Hematopoietic multipotent progenitor cell treated with erythropoietin and hydrocortisone succinate and interleukin-3 and kit ligand, for 17 days (in vitro differentiated cells): ENCODE data around the gene WDR77.

ENCODE experiments used
- DNase-seq: peaks from one replicate; pipeline ENCODE4 v3.0.0-alpha.2; 2015; ENCODE audit warnings: low spot score

Gene WDR77

DNA sequence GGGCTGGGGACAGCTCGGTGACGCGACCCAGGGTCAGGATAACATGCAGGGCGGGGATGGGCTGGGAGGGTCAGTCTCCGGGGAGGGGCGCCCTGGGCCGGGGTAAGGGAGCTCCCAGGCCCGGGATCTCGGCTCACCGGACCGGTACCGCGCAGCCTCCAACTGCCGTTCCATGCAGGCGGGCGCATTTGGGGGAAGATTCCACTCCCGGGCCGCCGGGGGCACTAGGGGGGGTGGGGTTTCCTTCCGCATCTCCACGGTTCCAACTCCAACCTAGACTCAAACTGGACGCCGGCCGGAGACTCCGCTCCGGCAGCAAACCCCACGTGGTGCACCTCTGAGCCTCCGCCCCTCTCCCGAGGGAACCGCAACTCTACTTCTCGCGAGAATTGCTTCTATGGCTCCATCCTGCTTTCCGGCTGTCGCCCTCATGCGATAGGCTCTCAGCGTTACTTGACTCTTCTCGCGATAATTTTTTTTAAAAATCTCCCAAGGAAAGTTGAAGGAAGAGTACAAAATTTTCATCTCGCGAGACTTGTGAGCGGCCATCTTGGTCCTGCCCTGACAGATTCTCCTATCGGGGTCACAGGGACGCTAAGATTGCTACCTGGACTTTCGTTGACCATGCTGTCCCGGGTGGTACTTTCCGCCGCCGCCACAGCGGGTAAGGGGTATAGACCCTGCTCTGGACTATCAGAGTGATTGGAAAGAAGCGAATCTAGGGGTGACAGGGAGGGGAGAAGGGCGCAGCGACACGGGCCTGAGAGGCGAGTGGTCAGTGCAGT is at the start of gene WDR77, which contains the start of gene ATP5PB:
Gene WDR77 (minus strand): TSS at position 339 of the 785 bp plus-strand sequence. CDS start 87 bp downstream, at position 252.
Gene ATP5PB (plus strand): TSS at position 547 of the 785 bp plus-strand sequence. CDS start 78 bp downstream, at position 625.
- DNase-seq, result peak; percentile 99

DNA sequence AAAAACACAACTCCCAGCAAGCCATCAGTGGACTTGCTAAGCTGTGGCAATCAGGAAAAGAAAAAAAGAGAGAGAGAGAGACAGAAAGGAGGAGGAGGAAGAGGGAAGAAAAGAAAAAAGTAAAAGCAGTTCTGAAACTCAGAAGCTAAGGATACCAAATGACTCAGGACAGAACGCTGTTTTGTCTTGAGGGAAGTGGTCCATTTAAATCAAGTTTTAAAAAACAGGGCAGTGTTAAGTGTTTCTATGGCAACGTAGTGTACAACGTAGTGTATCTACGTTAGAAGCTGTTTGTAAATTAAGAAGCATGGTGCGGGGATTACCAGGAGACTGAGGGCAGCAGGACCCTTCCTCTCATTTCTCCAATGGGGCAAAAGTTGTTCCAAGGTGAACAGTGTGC is 48.5 kb upstream of the WDR77 start:
- DNase-seq, result no peak

DNA sequence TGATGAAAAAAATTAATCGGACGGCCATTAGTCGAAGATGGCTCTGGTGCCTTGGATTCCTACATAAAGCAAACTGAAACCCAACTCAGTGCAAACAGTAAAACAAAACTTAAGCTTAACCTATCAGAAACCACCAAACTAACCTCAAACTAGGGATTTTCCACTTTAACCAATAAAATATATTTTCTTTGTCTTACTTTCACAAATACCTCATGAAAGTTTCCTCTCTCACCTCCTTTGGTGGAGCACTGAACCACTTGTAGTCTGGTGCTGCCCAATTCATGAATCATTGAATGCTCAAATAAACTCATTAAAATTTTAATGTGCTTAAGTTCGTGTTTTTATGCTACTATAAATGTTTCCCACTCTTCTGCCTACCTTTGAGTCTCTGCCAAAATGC is 47.3 kb upstream of the WDR77 start:
- DNase-seq, result no peak

DNA sequence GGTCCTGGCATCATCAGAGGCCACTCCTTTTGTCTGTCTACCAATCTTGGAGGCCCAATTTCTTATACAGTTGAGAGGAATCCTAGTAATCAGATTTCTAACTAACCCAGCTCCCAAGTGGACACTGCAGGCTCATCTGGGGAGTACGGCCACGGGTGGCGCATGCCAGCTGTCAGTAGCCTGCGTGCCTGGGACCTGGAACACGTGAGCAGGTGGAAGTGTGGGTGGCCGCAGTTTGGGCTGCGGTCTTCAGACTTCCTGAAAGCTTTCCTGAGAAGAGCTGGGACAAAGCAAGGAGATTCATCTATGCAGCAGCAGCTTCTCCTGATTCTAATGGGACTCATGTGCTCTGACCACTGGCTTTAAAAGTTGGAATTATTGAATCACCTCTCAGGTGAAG is 42.0 kb upstream of the WDR77 start:
- no peak for DNase-seq

DNA sequence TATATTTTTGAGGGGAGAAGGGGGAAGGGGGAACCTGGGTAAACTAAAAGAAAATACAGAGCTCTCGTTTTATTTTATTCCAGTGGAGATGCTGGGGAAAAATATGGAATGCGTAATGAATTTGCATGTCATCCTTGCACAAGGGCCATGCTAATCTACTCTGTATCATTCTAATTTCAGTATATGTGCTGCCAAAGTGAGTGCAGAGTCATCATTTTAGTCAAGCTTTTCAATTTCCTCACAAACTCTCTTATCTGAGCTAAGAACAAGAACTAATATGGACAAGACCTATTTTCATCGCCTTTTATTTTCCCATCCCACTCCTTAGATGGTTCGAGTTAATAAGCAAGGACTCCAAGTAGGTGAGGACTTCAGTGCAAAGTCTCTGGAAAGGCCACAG is 41.2 kb upstream of the WDR77 start:
- DNase-seq, result no peak

DNA sequence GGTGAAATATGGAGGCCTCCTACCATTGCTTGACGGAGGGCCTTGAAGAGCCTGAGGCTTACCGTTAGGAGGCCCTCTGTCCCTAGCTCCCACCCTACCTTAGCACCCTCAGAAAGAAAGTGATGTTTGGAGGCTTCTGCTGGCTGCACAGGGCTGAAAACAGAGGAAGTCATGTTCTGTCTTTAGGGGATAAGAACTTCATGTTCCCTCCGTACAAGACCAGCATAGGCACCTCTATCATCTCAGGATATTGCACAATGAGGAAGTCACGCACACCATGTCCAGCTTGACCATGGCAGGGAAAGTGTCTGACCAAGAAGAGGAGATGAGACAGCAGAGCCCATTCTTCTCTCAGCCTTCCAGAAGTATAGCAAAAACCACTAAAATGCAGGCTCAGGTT is 40.5 kb upstream of the WDR77 start:
- no peak for DNase-seq

DNA sequence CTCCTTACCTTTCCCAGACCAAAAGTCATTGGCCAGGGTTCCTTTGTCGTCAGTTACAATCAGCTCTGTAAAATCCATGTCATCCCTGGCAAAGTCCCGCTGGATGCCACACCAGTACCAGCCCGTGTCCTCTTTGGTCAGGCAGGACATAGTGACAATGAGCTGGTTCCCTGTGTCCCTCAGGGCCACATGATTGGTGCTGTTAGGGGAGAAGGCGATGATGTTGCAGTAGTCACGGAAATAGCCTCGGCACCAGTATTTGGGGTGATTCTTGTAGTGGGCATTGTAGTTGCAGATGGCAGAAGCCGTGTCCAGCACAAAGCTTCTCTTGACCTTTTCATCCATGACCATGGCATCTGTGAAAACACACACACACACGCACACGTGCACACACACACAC is 39.6 kb upstream of the WDR77 start:
- no peak for DNase-seq

DNA sequence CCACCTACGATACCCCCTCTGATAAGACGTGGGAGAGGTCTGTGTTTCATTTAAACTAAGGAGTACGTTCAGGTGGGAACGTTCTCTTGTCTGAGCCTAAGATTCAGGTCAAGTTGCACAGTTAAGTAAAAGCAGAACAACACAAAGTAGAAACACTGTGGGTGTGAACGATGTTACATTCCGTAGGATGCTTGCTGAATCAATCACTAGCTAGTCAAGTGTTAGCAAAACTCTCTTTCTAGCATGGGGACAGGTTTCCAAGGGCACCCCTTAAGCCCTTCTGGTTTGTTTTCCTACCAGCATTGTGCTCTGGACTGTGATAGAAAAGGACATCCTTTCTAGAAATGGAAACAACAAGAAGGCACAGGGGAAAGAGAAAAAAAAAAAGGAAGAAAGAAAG is 38.1 kb upstream of the WDR77 start:
- DNase-seq, result no peak

DNA sequence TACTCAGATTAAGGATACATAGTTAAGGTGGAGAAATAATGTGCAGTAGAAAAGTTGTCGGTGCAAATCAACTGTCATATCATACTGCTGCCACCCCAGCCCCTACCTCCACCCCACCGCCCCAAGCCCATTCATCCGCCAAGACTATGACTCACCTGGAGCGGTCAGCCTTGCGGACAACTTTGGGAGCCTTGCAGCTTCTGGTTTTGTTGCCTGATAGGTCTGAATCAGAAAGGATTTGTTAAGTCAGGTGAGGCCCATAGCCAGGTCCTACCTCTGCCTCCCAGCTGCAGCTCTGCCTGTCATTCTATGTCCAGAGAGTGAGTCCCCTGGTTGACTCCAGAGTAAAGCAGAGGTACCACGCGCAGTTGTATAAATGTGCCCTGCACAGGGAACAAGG is 37.4 kb upstream of the WDR77 start:
- no peak for DNase-seq

DNA sequence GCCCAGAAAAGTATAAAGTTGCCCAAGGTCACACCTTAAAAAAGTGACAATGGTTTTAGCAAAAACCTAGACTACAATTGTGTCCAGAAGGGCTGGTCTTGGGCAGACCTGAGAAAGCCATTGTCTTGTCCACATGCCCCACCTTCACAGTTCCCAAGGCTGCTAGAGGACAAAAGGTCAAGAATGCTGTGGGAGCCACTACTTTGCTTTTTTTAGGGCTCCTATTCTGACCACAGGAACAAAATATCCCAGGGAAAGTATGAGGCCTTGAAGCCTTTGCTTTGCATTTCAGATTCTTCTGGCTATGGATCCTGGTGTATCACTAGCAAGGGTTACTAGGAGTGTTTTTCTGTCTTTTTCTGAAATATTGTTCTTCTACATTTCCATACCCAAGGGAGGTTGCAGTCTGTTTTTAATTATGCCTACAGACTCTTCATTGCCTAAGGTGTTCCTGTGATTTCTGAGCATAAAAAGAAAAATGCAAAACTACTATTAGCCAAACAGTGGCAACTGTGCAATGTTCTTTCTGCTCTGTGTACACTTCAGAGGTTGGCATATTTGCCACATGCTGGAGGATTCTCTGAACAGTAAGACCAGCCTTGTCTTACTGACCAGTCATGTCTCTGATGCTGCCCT is 35.5 kb upstream of the WDR77 start:
- DNase-seq, result no peak

DNA sequence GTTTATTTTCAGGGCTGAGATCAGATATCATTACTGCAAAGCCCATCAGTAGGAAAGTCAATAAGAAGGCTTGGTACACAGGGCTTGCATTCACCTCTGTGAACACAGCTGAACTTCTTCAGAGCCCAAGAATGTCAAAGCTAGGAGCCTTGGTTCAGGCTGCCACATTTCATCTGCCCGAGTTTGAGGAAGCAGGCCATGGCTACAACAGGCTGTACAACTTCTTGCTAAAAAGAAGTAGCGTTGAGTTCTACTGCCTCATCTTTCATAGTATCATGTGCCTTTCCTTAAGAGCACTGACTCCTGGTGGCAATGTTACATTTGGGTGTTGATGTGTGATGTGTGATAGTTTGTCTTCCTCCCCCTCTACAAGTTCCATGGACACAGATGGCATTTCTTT is 34.8 kb upstream of the WDR77 start:
- no peak for DNase-seq

DNA sequence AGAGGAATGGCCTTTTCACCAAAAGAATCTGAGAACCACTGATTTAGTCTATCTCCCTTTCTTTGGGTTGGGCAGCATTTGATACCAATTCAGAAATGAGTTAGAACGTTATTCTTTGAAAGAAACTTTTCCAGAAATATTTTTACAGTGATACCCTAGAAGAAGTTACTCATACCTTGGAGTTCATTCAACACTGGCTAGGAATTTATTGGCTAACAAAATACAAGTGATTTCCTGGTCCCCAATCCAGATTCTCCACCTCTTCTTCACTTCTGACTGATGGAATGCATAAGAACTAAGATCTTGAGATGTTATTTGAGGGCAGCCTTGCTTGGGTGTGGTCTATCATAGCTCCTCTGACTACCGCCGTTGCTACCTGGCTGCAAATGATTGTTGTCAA is 34.1 kb upstream of the WDR77 start:
- DNase-seq, result no peak

DNA sequence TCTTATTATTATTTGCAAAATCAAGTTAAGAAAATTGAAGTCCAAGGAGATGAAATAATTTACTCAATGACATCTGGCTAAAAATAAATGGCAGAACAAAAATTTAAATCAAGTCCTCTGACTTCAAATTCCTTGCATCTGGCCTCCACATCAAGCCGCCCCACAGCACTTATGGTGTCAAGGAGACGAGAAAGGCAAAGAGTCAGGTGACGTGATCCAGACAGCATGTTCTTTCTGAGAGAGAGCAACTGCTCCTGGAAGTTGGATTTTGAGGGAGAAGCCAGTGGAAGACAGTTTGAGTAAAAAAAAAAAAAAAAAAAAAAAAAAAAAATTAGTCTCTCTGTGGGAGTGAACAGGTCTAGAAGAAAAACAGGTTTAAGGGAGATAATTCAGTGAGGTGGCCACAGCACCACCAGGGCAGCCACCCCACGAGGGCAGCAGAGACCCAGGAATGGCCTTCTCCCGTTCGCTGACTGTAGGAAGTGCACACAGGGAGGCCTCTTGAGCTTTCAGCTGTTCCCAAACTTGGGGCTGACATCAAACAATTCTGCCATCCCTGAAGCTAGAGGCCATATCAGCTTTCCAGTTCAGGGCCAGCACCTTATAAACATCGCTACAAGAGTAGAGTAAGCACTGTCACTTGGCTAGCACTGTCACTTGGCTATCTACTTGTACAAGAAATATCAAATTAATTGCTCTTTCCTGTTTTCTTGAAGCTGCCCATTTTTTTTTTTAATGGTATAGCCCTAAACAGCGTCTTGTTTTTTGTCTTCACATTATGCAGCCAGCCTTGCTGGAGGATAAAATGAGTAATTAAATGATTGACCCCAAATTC is 32.5 kb upstream of the WDR77 start:
- DNase-seq, result peak; percentile 26

DNA sequence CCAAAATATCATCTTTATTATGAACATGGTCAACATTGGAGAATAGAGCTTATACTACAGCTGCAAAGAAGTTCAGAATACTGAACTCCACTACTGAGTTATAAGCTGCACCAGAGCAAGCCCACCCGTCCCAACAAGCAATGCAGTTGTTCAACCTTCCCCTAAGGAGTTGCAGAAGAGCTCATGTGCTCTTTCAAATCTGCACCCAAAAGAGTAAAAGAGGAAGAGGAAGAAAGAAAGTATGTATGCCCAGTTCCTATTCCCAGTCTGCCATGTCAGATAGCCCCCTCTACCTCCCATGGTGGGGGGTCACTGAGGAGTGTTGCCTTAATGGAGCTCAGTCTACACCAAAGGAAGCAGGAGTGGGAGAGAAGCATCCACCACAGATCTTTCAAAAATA is 31.6 kb upstream of the WDR77 start:
- DNase-seq, result no peak

DNA sequence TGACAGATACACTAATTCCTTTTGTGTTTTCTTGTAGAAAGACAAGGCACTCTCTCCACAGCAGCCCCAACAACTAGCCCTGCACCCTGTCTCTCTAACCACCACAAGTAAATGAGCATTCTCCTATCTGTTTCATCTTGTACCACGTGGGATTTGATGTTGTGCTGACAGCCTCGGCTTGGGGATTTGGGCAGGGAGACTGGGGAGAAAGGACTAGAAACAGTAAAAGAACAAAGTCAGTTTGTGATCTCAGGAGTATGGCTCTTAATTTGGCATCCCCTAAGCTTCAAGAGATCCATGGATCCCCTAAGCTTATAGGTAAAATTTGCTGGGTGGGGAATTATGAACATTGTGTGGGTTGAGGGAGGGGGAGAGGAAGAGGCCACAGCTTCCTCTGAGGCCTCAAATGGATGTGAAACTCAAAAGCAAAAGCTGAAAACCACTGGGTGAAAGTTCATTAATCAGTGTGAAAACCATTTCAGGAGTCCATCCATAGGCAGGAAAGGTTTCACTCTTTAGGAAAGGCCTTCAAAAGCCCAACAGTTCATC is 27.8 kb upstream of the WDR77 start:
- DNase-seq, result no peak

DNA sequence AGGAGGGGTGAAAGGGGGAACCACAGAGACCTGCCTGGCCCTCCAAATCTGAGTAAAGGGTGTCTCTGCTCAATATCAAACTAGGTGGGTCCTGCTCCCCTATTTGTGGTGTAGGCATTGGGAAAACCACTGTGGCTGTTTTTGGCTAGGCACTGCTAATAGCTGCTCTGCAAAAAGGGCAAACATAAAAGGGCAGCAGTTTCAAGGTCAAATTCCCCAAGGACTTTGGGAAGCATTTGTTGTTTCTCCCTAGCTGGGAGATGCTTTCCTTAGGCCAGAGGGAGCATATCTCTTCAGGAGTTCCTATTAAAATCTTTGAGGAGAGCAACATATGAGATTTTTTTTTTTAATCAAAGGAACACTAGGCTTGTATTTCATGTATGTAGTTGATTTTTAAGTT is 27.2 kb upstream of the WDR77 start:
- no peak for DNase-seq

DNA sequence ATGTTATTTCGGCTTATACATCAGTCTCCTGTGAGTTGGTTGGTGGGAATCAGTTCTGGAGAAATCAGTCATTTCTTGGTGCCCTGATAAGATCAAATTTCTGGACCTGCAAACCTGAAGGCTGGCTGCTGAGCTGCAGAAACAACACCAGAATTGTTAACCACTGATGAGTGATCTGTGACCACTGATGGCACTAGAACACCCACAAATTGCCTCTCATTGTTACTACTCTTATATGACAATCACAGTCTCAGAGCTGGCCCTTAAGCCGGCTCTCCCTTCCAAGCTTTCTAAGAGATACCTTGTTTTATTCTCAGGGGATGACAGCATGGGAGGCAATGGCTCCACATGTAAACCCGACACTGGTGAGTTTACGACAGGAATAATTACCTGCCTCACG is 26.6 kb upstream of the WDR77 start:
- DNase-seq, result no peak

DNA sequence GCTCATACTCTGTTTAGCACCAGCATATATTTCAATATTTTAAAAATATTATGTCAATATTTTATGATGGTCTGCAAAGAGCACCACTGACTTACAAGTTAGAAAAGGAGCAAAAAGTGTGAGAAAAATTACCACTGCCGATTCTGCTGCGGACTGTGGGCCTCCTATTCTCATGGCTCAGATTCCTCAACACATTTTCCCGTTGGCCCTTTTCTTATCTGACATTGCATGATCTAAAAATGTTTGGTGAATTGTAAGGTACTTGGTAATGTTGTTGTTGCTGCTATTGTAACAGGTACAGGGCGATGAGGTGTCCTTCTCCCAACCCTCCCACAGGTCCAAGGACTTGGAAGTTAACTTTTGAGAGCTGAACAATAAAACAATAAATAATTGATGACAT is 25.5 kb upstream of the WDR77 start:
- DNase-seq, result no peak

DNA sequence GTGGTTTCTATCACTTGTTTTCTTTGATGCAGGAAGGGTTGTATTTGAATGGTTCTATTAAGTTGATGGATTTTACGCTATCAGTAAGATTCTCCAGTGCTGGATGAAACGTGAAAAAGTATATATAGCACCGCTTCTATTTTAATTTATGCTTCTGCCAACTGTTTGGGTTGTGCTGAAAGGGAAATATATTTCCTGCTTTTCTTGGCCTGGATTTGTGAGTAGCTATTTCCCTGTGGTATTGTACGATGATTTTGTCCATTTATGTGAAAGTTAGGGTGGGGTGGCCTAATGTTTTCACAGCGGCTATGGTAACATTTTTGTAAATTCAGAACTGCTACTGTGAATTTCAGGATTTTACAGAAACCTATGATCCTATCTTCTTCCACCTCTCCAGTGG is 25.1 kb upstream of the WDR77 start:
- DNase-seq, result no peak

DNA sequence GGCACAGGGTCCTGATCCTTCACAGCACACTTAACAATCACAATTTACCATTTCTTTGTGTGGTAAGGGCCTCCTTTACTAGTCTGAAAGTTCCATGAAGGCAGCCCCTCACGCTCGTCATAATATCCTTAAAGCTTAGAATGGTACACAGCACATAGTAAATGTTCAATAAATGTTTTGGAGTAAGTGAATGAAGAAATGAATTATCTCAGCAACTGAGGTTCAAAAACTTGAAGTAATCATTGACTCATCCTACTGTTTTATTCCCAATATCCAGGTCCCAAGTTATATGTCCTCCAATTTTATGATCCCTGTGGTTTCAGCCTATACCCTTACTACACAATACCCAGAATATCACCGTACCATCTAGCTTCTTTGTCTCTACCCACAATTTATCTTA is 22.5 kb upstream of the WDR77 start:
- no peak for DNase-seq

DNA sequence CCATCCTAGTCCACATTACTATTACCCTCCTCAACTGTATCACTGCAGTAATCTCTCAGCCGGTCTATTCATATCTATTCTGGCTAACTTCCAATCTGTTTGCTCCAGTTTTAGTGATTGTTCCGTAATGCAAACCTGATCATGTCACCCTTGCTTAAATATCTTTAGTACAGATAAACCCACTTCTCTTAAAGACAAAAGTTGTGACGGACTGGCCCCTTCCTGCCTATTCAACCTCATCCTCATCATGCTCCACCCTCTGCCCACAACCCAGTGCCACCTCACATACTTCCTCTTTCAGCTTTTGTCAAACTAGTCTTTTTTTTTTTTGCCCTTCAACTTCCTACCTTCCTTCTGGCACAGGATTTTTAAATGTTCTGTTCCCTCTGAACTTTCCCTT is 22.0 kb upstream of the WDR77 start:
- no peak for DNase-seq

DNA sequence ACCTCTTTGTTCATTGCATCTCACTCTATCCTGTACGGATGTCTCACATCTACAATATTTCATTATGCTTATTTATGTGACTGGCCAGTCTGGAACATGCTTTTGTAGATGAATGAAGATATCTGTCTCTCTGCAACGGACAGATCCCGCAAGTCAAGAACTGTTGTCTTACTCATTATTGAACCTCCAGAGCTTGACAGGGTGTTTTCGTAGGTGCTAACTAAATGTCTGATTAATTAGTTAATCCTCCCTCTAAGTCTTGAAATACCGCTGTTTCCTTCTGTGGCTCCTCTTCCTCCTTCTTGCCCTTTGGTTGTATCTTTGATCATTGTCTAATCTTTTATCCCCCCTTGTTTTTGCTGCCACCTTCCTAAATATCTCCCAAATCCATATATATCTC is 21.5 kb upstream of the WDR77 start:
- no peak for DNase-seq

DNA sequence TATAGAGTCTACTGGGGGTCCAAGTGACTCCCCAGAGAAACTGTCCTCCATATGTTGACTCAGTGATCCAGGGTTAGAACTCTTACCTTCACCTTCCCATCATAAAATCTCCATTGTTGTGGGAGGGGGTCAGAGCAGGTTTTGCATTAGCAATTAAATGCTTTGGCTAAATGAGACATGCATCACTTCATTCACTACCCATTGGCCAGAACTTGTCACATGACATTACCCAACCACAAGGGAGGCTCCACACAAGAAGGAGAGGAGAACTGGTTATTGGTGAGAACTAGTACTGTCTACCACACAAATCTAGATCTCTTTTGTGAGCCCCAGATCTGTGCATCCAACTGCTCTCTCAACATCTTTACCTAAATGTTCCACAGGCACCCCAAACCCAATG is 20.5 kb upstream of the WDR77 start:
- DNase-seq, result no peak
